ENCODE measurements around the gene SPRED2.

SPRED2 gene

DNA sequence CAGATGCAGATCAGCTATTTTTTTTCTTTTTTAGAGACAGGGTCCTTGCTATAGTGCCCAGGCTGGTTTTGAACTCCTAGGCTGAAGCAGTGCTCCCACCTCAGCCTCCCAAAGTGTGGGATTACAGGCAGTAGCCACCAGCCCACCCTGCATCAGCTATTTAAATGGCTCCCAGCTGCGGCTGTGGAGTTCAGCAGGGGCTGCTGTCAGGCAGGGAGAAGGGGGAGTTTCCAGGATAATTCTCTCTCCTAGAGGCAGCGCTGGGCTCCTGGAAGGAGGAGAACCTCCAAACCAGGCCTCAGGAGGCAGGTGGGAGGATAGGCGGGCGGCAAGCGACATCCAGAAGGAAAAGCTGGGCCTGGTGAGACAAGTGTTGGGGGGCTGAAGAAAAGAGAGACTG lies 139.0 kb downstream of the SPRED2 start:
- no peak overlapping the region for H3K9ac ChIP-seq (ENCODE audit: low read depth in 1 of 2, low read length in 2 of 2)
- H3K9me3 ChIP-seq (ENCODE audit: control insufficient read depth in 2 of 2, low read length in 2 of 2) = no peaks in the 10 kb centered on the region
- H3K36me3 ChIP-seq (ENCODE audit: control insufficient read depth in 2 of 2, insufficient read depth in 2 of 2, low read length in 2 of 2) = no peaks in the 10 kb centered on the region
- no peaks in the 10 kb centered on the region for H3K27me3 ChIP-seq (ENCODE audit: control insufficient read depth in 2 of 2, insufficient read depth in 2 of 2, low read length in 2 of 2)
- no peak overlapping the region for H3K27ac ChIP-seq (ENCODE audit: low read depth in 2 of 2, low read length in 2 of 2)
- H3K4me3 ChIP-seq (ENCODE audit: low read length in 2 of 2) = no peak overlapping the region
- peaks cover 4 to 5% of the 10 kb centered on the region in 2 donors for H3K4me1 ChIP-seq (ENCODE audit: control insufficient read depth in 2 of 2, insufficient read depth in 2 of 2, low read length in 2 of 2)

DNA sequence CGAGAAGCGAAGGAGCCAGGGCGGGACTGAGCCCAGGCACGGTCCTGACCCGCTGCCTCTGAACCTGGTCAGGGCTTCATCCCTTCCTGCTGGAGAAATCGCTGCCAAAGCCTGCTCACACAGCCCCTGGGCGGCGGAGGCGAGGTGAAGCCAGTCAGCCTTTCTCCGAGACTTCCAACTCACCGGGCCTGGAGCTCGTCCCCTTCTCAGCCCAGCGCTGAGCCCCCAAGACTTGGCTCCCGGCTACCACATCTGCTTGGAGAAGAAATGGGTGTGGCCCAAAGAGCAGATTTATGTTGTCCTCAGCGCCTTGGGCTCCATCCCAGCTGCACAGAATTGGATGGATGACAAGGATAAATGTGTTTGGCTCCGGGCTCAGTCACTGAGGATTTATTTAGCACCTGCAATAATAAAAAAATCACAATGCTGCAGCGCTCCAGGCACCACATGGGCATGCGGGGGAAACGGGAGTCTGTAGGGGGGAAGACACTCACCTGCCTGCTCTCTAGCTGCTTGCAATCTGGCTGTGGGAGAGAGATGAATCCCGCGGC lies 139.9 kb downstream of the SPRED2 start:
- Histone ChIP-seq H3K9me3 (ENCODE audit: control insufficient read depth in 2 of 2, low read length in 2 of 2) (no peaks in the 10 kb centered on the region), H3K9ac (ENCODE audit: low read depth in 1 of 2, low read length in 2 of 2) (no peak overlapping the region), H3K4me3 (ENCODE audit: low read length in 2 of 2) (no peak overlapping the region), H3K27me3 (ENCODE audit: control insufficient read depth in 2 of 2, insufficient read depth in 2 of 2, low read length in 2 of 2) (no peaks in the 10 kb centered on the region), H3K27ac (ENCODE audit: low read depth in 2 of 2, low read length in 2 of 2) (no peak overlapping the region), H3K4me1 (ENCODE audit: control insufficient read depth in 2 of 2, insufficient read depth in 2 of 2, low read length in 2 of 2) (peaks cover 4 to 5% of the 10 kb centered on the region in 2 donors), H3K36me3 (ENCODE audit: control insufficient read depth in 2 of 2, insufficient read depth in 2 of 2, low read length in 2 of 2) (no peaks in the 10 kb centered on the region)

DNA sequence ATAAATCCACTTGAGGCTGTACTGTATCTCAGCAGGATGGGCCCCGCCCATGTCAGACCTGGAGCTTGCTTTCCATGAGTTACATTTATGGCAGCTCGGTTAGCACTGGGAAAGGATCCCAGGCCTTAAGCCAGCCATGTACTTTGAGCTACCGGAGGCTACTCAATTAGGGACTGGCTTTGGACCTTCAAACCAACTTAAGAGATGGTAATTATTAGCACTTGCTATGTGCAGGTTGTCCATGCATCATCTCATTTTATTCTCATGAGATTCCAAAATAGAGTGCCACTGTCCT lies 140.3 kb downstream of the SPRED2 start:
- H3K27me3 ChIP-seq (ENCODE audit: control insufficient read depth in 2 of 2, insufficient read depth in 2 of 2, low read length in 2 of 2) = no peaks in the 10 kb centered on the region
- no peak overlapping the region for H3K27ac ChIP-seq (ENCODE audit: low read depth in 2 of 2, low read length in 2 of 2)
- peaks cover 4 to 5% of the 10 kb centered on the region in 2 donors for H3K4me1 ChIP-seq (ENCODE audit: control insufficient read depth in 2 of 2, insufficient read depth in 2 of 2, low read length in 2 of 2)
- H3K4me3 ChIP-seq (ENCODE audit: low read length in 2 of 2) = no peak overlapping the region
- H3K36me3 ChIP-seq (ENCODE audit: control insufficient read depth in 2 of 2, insufficient read depth in 2 of 2, low read length in 2 of 2) = no peaks in the 10 kb centered on the region
- no peak overlapping the region for H3K9ac ChIP-seq (ENCODE audit: low read depth in 1 of 2, low read length in 2 of 2)
- H3K9me3 ChIP-seq (ENCODE audit: control insufficient read depth in 2 of 2, low read length in 2 of 2) = no peaks in the 10 kb centered on the region

DNA sequence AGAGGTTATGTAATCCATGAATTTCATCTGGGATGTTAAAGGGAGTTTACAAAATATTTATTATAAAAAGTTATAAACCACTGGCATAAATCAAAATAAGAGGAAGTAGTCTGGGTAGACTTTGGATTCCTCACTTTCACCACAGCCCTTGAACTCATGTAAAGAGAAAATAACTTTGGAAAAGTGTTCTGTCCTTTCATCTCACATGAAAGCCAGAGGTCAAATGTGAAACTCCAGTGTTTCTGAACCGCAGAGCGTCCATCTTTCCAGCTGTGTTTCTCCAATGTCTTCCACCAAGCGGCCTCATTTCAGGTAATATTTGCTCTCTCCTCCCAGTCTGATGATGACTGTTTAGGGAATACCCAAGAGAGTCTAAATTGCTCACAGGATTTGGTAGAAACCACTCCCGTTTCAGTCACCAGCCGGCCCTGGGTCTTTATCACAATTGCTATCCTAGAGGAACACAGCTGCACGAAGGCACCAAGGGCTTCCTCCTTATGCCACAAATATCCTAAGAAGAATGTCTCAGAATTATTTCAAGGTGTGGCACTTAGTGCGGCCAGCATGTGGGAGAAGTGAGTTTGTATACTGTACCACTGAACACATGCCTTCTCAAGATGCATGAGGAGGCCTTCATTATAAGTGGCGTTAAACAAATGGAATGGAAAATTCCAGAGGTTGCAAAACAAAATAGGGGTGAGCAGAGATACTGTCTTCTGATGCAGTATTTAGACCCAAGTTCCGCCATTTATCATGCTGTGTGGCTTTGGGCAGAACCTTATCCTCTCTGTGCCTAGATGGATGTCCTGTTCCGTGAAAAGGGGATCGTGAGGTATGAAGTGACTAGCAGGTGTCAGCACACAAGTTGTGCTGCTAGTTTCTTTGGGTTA lies 140.9 kb downstream of the SPRED2 start:
- H3K9me3 ChIP-seq (ENCODE audit: control insufficient read depth in 2 of 2, low read length in 2 of 2) = no peaks in the 10 kb centered on the region
- no peak overlapping the region for H3K27ac ChIP-seq (ENCODE audit: low read depth in 2 of 2, low read length in 2 of 2)
- H3K4me1 ChIP-seq (ENCODE audit: control insufficient read depth in 2 of 2, insufficient read depth in 2 of 2, low read length in 2 of 2) = peaks cover 4 to 5% of the 10 kb centered on the region in 2 donors
- no peak overlapping the region for H3K4me3 ChIP-seq (ENCODE audit: low read length in 2 of 2)
- H3K9ac ChIP-seq (ENCODE audit: low read depth in 1 of 2, low read length in 2 of 2) = no peak overlapping the region
- H3K36me3 ChIP-seq (ENCODE audit: control insufficient read depth in 2 of 2, insufficient read depth in 2 of 2, low read length in 2 of 2) = no peaks in the 10 kb centered on the region
- no peaks in the 10 kb centered on the region for H3K27me3 ChIP-seq (ENCODE audit: control insufficient read depth in 2 of 2, insufficient read depth in 2 of 2, low read length in 2 of 2)

DNA sequence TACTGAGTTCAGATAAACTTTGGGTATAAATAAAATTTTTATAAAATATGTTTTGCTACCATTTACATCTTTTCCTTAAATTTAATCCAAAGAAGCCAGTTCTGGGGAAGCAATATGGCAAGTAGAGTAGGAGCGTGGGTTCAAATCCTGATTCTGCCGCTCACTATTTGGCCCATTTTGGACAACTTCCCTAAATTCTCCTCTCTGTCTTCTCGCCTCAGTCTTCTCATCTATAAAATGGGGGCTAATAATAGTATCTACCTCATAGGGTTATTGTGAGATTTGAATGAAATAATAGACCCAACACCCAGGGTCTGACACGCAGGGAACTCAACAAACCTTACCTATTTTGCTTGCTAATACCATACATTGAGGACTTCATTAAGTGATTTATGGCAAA lies 145.0 kb downstream of the SPRED2 start:
- H3K4me3 ChIP-seq (ENCODE audit: low read length in 2 of 2) = no peak overlapping the region
- H3K4me1 ChIP-seq (ENCODE audit: control insufficient read depth in 2 of 2, insufficient read depth in 2 of 2, low read length in 2 of 2) = peaks cover 2% of the 10 kb centered on the region in 2 donors
- no peaks in the 10 kb centered on the region for H3K9me3 ChIP-seq (ENCODE audit: control insufficient read depth in 2 of 2, low read length in 2 of 2)
- no peaks in the 10 kb centered on the region for H3K36me3 ChIP-seq (ENCODE audit: control insufficient read depth in 2 of 2, insufficient read depth in 2 of 2, low read length in 2 of 2)
- H3K9ac ChIP-seq (ENCODE audit: low read depth in 1 of 2, low read length in 2 of 2) = no peak overlapping the region
- H3K27ac ChIP-seq (ENCODE audit: low read depth in 2 of 2, low read length in 2 of 2) = no peak overlapping the region
- no peaks in the 10 kb centered on the region for H3K27me3 ChIP-seq (ENCODE audit: control insufficient read depth in 2 of 2, insufficient read depth in 2 of 2, low read length in 2 of 2)

DNA sequence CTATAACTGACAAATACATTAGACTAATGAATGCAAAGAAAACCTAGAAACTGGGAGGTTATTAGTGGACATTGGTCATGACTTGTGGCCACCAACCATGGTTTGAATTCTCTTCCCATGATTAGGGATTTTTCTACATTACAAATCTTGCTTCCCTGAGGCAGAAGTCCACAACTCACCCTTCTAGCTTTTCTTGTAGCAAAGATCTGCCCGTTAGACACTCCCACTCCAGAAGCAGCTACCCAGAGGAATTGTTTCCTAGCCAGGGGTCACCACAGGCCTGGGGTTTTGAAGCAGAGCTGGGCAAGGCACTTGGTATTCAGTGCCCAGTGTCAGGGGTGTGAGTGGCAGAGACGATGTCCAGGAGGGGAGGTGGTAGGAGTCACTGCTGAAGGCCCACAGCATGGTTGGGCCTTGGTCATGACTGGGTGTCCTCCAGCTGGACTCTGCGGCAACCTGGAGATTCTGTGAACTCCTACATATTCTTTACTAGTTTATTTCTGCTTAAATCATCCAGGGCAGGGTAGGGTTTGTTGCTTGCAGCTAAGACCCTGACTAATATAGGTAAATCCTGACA lies 149.8 kb downstream of the SPRED2 start:
- Histone ChIP-seq H3K4me3 (ENCODE audit: low read length in 2 of 2) (no peak overlapping the region), H3K9me3 (ENCODE audit: control insufficient read depth in 2 of 2, low read length in 2 of 2) (no peaks in the 10 kb centered on the region), H3K4me1 (ENCODE audit: control insufficient read depth in 2 of 2, insufficient read depth in 2 of 2, low read length in 2 of 2) (no peaks in the 10 kb centered on the region), H3K36me3 (ENCODE audit: control insufficient read depth in 2 of 2, insufficient read depth in 2 of 2, low read length in 2 of 2) (no peaks in the 10 kb centered on the region), H3K27ac (ENCODE audit: low read depth in 2 of 2, low read length in 2 of 2) (no peak overlapping the region), H3K9ac (ENCODE audit: low read depth in 1 of 2, low read length in 2 of 2) (no peak overlapping the region), H3K27me3 (ENCODE audit: control insufficient read depth in 2 of 2, insufficient read depth in 2 of 2, low read length in 2 of 2) (no peaks in the 10 kb centered on the region)

DNA sequence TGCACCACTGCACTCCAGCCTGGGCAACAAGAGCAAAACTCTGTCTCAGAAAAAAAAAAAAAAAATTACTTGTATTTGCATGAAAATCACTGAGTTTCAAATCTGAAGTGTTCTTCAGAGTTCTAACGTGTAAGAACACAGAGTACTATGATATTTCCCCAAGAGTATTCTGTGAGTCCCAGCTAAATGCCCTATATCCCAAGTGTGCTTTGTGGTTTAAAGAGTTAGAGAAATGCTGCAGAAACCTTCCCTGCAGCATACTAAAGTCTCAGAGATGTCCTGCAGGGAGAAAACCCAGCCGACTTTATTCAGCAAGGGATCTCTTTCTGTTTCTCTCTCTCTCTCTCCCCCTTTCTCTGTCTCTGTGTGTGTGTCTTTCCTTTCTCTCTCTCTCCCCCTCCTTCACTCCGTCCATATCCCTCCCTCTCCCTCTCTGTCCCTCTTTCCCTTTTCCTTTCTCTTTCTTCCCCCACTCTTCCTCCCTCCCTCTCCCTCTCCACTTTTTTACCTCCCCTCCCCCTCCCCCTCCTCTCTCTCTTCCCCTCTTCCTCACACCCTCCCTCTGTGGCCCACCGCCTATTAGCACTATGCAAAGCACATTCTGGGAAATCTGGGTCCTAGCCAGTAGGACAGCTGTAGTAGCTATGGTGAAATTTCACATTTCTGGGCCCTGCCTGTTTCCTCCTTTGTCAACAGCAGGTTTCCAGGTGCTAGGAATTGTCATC lies 150.6 kb downstream of the SPRED2 start:
- Histone ChIP-seq H3K9me3 (ENCODE audit: control insufficient read depth in 2 of 2, low read length in 2 of 2) (no peaks in the 10 kb centered on the region), H3K27ac (ENCODE audit: low read depth in 2 of 2, low read length in 2 of 2) (no peak overlapping the region), H3K4me3 (ENCODE audit: low read length in 2 of 2) (no peak overlapping the region), H3K27me3 (ENCODE audit: control insufficient read depth in 2 of 2, insufficient read depth in 2 of 2, low read length in 2 of 2) (no peaks in the 10 kb centered on the region), H3K4me1 (ENCODE audit: control insufficient read depth in 2 of 2, insufficient read depth in 2 of 2, low read length in 2 of 2) (no peaks in the 10 kb centered on the region), H3K36me3 (ENCODE audit: control insufficient read depth in 2 of 2, insufficient read depth in 2 of 2, low read length in 2 of 2) (no peaks in the 10 kb centered on the region), H3K9ac (ENCODE audit: low read depth in 1 of 2, low read length in 2 of 2) (no peak overlapping the region)

DNA sequence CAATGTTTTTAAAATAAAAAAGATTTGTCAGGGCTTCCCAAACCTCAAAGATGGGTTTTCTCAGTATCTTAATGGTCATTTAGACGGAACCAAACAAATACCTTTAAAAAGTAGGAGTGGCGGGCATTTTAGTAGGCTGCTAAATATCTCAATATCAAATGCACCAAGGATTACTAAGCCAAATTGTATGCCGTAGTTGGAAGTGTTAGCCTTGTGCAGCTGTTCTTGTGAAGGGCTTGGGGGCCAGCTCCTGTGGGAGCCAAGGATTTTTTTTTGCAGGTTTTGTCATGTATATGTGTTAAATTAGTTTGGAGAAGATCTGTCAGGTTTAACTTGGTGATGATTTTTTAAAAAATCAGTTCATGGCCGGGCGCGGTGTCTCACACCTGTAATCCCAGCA lies 152.6 kb downstream of the SPRED2 start:
- Histone ChIP-seq H3K9ac (ENCODE audit: low read depth in 1 of 2, low read length in 2 of 2) (no peak overlapping the region), H3K4me3 (ENCODE audit: low read length in 2 of 2) (no peak overlapping the region), H3K27me3 (ENCODE audit: control insufficient read depth in 2 of 2, insufficient read depth in 2 of 2, low read length in 2 of 2) (no peaks in the 10 kb centered on the region), H3K9me3 (ENCODE audit: control insufficient read depth in 2 of 2, low read length in 2 of 2) (no peaks in the 10 kb centered on the region), H3K4me1 (ENCODE audit: control insufficient read depth in 2 of 2, insufficient read depth in 2 of 2, low read length in 2 of 2) (no peaks in the 10 kb centered on the region), H3K36me3 (ENCODE audit: control insufficient read depth in 2 of 2, insufficient read depth in 2 of 2, low read length in 2 of 2) (no peaks in the 10 kb centered on the region), H3K27ac (ENCODE audit: low read depth in 2 of 2, low read length in 2 of 2) (no peak overlapping the region)

DNA sequence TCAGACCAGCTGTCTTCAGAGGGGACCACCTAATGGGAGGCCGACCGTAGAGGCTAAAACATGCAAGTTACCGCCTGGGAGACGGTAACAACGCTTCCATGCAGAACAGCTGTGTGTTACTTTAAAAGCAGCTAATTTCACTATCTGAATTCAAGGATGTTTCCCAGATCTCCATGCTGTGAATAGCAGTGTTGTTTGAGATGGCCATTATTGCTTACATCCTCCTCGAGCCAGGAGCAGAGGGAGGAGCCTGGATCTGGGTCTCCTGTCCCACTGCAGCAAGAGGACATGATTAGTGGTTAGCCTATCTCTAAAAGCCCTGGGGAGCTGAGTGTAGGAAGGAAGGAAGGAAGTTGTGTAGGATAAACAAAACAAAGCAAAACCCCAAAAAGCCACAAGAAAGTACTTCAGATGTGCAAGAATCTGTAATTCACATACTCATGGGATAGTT lies 153.8 kb downstream of the SPRED2 start:
- Histone ChIP-seq H3K4me1 (ENCODE audit: control insufficient read depth in 2 of 2, insufficient read depth in 2 of 2, low read length in 2 of 2) (no peaks in the 10 kb centered on the region), H3K9ac (ENCODE audit: low read depth in 1 of 2, low read length in 2 of 2) (no peak overlapping the region), H3K27me3 (ENCODE audit: control insufficient read depth in 2 of 2, insufficient read depth in 2 of 2, low read length in 2 of 2) (no peaks in the 10 kb centered on the region), H3K27ac (ENCODE audit: low read depth in 2 of 2, low read length in 2 of 2) (no peak overlapping the region), H3K4me3 (ENCODE audit: low read length in 2 of 2) (no peak overlapping the region), H3K9me3 (ENCODE audit: control insufficient read depth in 2 of 2, low read length in 2 of 2) (no peaks in the 10 kb centered on the region), H3K36me3 (ENCODE audit: control insufficient read depth in 2 of 2, insufficient read depth in 2 of 2, low read length in 2 of 2) (no peaks in the 10 kb centered on the region)
